HuH-7.5 (cell line): Measurements from ENCODE around the gene NUDT6.
"Not testable (repeated sequence)": the region's sequence is repeated elsewhere in the genome, so short reads cannot be mapped to it uniquely, and the experiment has no call there.

Experiments used
- DNase-seq: peaks from one replicate; pipeline ENCODE4 v3.0.0; 2011; ENCODE audit warnings: low spot score

Gene NUDT6

DNA sequence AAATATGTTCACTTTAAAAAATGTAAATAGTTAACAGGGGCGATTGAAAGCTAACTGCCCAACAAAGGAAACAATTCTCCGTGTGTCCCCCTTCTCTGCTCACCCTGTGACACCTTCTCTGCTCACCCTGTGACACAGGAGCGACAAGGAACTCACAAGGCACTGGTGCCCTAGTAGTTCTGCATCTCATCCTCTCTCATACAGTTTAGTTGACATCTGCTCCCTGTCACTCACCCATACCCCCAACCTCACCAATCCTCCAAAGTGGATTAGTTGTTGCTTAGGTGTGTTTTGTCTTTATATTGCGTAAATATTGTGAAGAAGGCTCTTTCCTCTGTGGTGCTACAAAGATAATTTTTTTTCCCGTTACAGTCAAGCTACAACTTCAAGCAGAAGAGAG is 46.4 kb downstream of the NUDT6 start:
- DNase-seq = no peak

DNA sequence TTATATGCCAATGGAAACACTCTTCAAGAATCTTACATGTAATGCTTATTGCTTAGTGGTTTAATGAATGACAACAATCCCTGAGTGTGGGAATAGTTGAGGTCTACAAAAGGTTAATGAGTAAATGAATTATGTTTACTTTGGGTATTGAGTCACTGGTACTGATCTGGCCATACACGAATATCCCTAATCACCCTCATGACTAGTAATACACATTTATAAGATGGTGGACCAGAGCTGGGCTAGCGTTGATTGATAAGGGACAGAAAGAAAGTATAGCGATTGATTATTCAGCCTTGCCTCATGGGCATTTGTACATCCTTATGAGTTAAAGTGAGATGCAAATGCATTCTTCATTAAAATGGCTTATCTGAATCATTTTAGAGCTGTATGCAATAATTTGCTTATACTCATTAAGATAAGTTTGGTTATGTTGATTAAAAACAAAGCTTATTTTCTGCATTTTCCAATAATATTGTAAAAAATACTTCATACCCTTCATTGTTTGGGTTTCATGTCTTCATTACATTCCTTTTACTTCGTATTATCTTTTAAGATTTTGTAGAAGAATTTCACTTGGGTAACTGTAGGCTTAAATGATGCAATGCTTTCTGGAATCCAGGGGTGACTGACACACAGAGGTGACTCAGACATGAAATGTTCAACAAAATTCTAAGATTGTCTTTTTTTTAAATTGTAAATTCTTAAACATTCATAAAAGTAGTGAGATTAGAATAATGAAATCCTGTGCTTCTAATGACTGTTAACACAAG is 48.4 kb downstream of the NUDT6 start:
- DNase-seq = no peak

DNA sequence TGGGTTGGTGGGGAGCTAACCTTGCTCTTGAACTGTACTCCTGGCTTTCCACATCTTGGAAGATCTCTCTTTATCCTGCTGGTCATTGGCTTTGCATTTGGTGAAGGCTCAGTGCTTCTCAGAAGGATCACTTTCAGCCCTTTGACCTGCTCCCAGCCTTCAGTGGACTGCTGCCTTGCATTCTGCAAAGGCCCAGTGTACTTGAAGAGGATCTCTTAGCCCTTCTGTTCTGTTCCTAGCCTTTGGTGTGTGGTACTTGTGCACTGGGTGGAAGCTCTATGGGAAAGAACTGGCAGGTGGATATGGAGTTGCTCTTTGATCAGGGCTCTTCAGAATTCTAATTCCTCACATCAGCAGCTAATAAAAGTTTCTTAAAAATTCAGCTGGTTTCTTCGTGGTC is 49.3 kb downstream of the NUDT6 start:
- DNase-seq = no peak

DNA sequence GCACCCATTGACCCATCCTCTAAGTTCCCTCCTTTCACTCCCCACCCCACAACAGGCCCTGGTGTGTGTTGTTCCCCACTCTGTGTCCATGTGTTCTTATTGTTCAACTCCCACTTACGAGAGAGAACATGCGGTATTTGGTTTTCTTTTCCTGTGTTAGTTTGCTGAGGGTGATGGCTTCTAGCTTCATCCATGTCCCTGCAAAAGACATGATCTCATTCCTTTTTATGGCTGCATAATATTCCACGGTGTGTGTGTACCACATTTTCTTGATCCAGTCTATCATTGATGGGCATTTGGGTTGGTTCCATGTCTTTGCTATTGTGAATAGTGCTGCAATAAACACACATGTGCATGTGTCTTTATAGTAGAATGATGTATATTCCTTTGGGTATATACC is 54.2 kb downstream of the NUDT6 start:
- not testable (repeated sequence) for DNase-seq

DNA sequence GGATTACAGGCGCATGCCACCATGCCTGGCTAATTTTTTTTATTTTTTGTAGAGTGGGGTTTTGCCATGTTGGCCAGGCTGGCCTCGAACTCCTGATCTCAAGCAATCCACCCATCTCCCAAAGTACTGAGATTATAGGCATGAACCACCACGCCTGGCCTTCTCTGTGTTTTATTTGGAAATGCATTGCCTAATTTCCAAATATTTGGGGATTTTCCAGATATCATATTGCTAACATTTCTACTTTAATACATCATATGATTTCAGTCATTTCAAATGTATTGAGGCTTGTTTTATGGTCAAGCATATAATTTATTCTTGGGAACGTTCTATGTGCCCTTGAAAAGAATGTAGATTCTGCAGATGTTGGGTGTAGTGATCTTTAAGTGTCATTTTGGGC is 57.0 kb downstream of the NUDT6 start:
- DNase-seq = no peak

DNA sequence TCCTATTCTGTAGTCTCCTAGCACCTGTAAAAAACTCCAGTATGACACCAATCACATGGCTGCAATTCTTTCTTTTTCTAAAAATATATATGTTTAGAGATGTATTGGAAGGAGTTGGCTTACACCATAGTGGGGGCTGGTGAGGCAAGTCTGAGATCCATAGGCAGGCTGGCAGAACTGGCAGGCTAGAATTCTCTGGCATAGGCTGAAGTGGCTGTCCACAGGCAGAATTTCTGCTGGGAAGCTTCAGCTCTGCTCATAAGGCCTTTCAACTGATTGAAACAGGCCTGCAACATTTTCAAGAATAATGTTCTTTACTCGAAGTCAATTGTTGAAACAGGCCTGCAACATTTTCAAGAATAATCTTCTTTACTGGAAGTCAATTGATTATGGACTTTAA is 58.8 kb downstream of the NUDT6 start:
- no peak for DNase-seq

DNA sequence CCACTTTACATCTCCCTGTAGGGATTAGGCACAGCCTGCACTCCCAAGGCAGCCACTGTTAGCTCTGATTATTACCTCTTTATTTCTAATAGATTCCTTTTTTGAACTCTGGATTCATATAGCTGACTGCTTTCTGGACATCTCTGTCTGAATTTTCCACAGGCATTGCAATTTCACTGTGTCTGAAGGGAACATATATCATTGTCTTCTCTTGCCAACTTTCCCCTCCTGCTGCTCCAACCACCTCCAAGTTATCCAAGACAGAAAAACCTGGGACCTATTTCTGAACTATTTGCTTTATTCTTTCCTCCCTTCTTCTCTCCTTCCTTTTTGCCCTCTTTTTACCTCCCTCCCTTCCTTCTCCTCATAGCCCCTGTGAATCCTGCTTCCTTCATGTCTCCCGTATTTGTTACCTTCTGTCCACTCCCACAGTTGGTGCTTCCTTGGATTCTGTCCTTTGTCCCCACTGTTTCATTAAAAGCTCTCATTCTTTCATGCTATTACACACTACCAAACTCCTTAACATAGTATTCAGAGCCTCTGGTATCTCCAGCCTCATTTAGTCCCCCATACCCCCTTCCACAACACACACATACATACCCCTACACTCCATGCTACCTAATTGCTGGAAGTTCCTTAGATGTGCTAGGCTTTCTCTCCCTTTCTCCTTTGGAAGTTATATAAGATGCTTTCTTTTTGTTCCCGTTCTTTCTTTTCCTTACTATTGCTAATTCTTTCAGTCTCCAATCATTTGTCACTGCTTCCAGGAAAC is 61.0 kb downstream of the NUDT6 start:
- no peak for DNase-seq

DNA sequence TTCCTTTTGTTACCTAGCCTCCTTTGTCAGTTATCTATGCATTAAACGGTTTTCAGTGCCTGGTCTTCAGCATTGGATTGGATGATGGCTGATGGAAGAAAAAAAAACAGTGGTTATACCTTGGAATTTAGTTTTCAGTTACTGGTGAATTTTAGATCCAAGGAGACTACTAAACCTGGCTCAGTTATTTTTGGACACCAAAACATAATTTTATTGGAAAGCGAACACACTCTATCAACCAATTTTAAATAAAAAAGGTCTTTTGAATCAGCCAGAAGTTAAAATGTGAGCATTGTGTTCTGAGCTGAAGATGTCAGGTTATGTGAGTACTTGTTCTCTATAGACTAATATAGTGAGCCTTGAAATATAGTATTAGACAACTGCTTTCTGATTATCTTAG is 63.7 kb downstream of the NUDT6 start:
- no peak for DNase-seq

DNA sequence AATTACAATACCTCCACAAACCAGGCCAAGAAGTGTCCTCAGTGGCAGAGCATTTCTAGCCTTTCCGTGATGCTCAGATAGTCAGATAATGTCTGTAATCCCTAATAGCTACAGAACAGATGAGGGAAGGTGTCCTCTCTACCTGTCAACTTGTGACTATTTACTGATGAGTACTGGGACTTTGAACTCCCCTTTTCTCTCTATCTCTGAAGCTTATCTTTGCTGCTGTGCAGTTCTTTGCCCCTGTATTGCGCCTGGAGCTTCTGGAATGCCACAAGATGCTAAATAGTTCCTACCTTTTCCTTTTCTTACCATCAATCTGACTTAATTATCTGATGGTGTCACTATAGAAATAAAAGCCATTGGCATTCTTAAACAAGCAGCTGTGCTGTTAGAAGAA is 65.2 kb downstream of the NUDT6 start:
- no peak for DNase-seq

DNA sequence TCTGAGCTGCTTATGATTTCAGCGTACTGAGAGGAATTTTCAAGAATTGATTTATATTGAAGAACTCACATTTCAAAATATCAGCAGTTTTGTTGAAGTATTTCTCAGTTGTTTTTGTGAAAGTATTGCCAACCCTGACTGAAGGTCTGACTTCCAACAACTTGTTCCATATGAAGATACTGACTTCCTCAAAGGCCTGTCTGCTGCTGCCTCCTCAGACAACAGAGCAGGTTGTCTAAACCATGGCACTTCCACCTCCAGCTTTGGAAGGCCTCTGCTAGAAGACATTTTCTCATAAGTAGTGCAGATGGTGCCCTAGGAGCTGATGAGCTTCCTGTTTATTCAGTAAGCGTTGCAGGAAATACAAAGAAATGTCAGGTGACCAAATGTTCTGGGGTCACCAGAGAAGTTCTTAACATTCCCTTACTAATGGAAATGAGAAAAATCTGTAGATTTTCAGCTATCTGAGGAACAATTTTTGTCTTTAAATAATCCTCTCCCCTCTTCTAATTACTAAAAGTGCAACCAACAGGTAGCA is 67.0 kb downstream of the NUDT6 start:
- DNase-seq = no peak

DNA sequence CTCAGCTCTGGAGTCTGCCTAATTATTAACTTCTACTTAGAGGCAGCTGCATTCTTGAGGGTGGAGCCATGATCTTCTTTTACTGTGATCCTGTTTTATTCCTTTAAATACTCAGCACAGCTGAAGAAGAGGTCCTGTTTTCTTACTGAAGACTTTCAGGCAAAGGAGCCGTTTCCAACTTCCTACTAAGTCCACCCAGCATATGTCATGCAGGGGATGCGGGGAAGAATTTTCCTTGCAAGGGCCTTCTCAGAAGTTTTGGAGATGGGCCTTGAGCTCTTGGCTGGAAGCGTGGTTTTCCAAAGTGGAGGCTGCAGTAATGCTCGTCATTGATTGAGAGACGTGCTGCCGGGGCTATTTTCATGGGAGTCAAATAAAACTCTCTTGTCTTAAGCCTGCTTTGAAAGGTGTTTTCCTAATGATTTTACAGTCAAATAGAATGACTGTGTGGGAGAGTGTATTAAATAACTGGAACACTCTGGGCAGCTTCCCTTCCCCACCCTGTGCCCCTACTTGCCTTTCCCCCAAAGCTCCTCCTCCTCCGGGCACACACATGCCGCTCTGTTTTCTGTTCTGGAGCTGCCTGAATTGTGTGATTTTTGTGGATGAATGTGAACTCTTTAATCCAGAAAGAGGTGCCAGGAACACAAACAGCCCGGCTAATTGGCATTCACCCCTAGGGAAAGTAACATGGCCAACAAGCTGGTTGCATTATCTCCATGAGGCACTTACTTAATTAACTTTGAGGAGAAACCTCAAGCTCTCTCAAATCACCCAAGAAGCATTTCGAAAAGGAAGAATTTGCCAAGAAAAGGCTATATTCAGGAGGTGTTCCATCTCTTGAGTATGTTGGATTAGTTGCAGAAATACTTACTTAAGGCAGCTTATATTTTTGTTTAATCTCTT is 67.7 kb downstream of the NUDT6 start:
- no peak for DNase-seq

DNA sequence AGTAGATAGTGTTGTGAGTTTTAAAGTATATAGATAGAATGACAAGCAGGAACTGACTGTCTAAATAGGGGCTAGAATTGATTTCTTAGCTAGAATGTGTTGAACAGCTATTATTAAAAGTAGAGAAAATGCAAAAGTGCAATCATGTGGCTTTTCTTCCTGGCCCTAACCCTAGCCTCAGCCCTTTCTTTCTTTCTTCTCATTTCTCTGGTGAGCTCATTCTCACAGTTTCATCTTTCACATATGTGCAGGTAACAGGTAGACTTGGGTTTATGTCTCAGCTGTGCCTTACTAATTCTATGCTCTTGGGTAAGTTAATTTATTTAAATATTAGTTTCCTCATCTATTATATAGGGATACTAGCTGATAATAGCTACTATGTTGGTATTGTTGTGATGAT is 70.8 kb downstream of the NUDT6 start:
- no peak for DNase-seq

DNA sequence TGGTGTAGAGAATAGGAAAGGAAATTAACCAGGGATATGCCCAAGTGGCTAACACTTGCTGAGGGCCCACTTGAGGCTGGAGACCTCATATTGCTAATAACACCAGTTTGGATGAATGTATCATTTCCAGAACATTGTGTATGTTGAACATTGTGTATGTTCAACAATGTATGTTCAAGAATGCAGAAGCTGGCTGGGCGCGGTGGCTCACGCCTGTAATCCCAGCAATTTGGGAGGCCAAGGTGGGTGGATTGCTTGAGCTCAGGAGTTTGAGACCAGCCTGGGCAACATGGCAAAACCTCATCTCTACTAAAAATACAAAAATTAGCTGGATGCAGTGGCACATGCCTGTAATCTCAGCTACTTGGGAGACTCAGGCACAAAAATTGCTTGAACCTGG is 72.6 kb downstream of the NUDT6 start:
- not testable (repeated sequence) for DNase-seq

DNA sequence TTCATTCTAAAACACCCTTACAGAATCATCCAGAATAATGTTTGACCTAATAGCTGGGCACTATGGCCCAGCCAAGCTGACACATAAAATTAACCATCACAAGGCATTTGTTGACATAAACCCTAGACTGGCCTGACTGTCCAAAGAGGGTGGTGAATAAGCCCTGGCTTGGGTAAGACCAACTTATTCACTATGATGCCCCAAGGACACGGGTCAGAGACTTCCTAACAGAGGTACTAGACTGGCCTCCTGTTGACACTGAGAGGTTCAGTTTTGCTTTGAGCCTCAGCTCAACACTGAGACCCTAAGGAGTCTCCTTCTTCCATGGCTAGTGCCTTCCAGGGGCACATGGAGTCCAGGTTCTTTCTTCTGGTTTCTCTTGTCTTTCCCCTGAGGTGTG is 74.5 kb downstream of the NUDT6 start:
- DNase-seq = no peak

DNA sequence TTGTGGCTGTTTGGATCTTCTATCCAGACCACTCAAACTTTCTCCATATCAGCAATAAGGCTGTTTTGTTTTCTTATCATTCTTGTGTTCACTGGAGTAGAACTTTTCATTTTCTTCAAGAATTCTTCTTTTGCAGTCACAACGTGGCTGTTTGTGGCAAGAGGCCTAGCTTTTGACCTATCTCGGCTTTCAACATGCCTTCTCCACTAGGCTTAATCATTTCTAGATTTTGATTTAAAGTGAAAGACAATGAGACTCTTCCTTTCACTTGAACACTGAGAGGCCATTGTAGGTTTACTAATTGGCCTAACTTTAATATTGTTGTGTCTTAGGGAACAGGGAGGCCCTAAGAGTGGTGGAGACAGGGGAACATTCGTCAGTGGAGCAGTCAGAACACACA is 76.6 kb downstream of the NUDT6 start:
- no peak for DNase-seq

DNA sequence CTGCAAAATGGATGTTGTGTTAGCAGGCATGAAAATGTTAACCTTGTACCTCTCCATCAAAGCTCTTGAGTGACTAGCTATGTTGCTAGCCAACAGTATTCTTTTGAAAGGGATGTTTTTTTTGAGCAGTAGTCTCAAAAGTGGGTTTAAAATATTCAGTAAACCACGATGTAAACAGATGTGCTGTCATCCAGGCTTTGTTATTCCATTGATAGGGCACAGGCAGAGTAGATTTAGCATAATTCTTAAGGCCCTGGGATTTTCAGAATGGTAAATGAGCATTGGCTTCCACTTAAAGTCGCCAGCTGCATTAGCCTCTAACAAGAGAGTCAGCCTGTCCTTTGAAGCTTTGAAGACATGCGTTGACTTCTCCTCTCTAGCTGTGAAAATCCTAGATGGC is 77.3 kb downstream of the NUDT6 start:
- no peak for DNase-seq

DNA sequence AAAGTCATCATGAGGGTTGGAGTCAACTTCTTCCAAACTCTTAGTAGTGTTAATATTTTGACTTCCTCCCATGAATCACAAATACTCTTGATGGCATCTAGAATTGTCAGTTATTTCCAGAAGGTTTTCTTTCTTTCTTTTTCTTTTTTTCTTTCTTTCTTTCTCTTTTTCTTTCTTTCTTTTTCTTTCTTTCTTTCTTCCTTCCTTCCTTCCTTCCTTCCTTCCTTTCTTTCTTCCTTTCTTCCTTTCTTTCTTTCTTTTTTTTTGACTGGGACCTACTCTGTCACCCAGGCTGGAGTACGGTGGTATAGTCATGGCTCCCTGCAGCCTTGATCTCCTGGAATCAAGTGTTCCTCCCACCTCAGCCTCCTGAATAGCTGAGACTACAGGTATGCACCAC is 78.0 kb downstream of the NUDT6 start:
- not testable (repeated sequence) for DNase-seq

DNA sequence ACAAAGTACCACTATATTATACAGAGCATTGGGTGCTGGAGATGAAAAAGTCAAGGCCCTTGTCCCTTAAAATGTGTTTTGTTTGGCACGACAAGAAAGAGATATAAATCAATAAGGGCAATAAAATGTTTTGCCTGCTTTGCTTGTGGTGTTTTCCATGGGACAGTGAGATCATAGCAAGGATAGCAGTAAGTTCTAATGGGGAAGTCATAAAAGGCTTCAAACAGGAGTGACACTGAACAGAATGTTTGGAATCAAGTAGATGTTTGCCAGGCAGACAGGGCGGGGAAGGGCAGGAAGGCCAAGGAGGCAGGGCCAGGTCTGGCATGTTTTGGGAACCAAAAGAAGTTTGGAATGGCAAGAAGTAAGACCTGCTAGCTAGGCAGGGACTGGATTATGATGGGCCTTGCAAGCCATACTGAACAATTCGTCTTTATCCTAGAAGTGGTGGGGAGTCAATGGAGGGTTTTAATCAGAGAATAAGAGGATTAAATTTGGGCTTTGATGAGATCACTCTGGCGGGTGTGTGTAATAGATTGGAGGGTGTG is 79.3 kb downstream of the NUDT6 start:
- no peak for DNase-seq
